Skeletal muscle satellite cell (primary cell): ENCODE data around the gene ZNF546.

ENCODE experiments used
- H3K27me3 ChIP-seq: 2 replicates; pipeline ENCODE4 v1.7.0; 2013; ENCODE audit warnings: low read length; ENCODE audit not compliant: control insufficient read depth, insufficient read depth
- H3K36me3 ChIP-seq: 2 replicates; pipeline ENCODE4 v1.7.0; 2013; ENCODE audit warnings: mild to moderate bottlenecking, control low read depth, low read length; ENCODE audit not compliant: insufficient read depth
- H3K4me1 ChIP-seq: 2 replicates; pipeline ENCODE4 v1.7.0; 2013; ENCODE audit warnings: low read length; ENCODE audit not compliant: control insufficient read depth, insufficient read depth
- H3K4me2 ChIP-seq: 2 replicates; pipeline ENCODE4 v1.7.0; 2013; ENCODE audit warnings: mild to moderate bottlenecking, low read length
- H3K4me3 ChIP-seq: 2 replicates; pipeline ENCODE4 v1.7.0; 2013; ENCODE audit warnings: low read length
- H3K9ac ChIP-seq: 2 replicates; pipeline ENCODE4 v1.7.0; 2013; ENCODE audit warnings: mild to moderate bottlenecking, low read depth, low read length, moderate library complexity
- H3K9me3 ChIP-seq: replicated peaks from 2 replicates; pipeline ENCODE4 v1.7.0; 2013; ENCODE audit warnings: mild to moderate bottlenecking, control low read depth, low read length

The ZNF546 gene

DNA sequence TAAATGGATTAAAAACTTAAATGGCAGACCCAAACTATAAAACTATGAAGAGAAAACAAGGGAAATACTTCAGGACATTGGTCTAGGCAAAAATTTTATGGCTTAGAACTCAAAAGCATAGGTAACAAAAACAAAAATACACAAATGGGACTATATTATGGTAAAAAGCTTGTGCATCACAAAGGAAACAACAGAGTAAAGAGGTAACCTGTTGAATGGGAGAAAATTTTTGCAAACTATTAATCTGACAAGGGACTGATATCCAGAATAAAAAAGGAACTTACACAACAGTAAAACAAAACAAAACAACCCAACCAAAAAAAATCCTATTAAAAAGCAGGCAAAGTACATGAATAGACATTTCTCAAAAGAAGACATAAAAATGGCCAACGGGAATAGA lies 9.3 kb upstream of the ZNF546 start:
- Histone ChIP-seq H3K4me3 (no peak overlapping the region), H3K9ac (no peak overlapping the region), H3K9me3 (peaks cover 3% of the 10 kb centered on the region), H3K4me2 (no peak overlapping the region), H3K27me3 (no peaks in the 10 kb centered on the region), H3K4me1 (no peaks in the 10 kb centered on the region), H3K36me3 (peaks cover 13% of the 10 kb centered on the region)

GRCh38 chr19:39993605-39994004 lies 3.3 kb upstream of the ZNF546 start:
- Histone ChIP-seq H3K9me3 (no peaks in the 10 kb centered on the region), H3K9ac (no peak overlapping the region), H3K36me3 (no peaks in the 10 kb centered on the region), H3K4me1 (peaks cover 19% of the 10 kb centered on the region), H3K4me2 (no peak overlapping the region), H3K27me3 (no peaks in the 10 kb centered on the region), H3K4me3 (no peak overlapping the region)

GRCh38 chr19:39994361-39994760 lies 2.5 kb upstream of the ZNF546 start:
- Histone ChIP-seq H3K4me3 (no peak overlapping the region), H3K4me1 (peaks cover 25% of the 10 kb centered on the region), H3K36me3 (no peaks in the 10 kb centered on the region)

GRCh38 chr19:39995794-39996193 lies 1.1 kb upstream of the ZNF546 start:
- Histone ChIP-seq H3K36me3 (no peaks in the 10 kb centered on the region), H3K27me3 (no peaks in the 10 kb centered on the region), H3K4me1 (peaks cover 25% of the 10 kb centered on the region), H3K9ac (peak overlapping the region; percentile 95), H3K9me3 (no peaks in the 10 kb centered on the region), H3K4me3 (peak overlapping the region; percentile 92), H3K4me2 (peak overlapping the region; percentile 98)

More at GRCh38 chr19:39994361-39994760, 2.5 kb upstream of the ZNF546 start:
- Histone ChIP-seq H3K9me3 (no peaks in the 10 kb centered on the region), H3K27me3 (no peaks in the 10 kb centered on the region), H3K9ac (no peak overlapping the region), H3K4me2 (no peak overlapping the region)

- peak overlapping the region; percentile 92 for H3K4me3 ChIP-seq
- peak overlapping the region; percentile 95 for H3K9ac ChIP-seq
- H3K4me1 ChIP-seq = peaks cover 25% of the 10 kb centered on the region
Observed at GRCh38 chr19:39996218-39996810, 546 bp upstream of the ZNF546 start.

DNA sequence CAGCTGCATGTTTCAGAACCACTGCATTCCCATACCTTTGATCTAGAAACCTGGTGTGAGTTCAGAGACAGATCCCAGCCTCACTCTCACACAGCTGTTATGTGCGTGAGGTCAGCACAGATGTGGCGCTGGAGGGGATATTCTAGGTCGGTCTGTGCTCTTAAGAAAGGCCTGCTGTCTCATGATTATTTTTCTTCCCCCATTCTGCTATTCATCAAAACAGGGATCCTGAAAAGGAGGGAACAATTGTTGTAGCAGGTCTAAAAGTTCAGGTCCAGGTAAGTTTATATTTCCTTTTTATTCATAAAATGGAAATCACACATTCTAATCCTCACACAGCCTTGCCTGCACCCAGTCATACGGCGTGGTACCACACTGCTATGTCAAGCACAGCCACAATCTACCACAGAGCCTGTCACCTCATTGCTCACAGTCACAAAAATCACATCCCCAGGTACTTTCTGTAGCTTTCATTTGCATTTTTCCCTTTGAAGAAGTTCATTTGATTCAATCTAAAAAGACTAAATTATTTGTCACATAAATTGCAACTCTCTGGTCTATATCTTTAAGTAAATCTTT lies 867 bp downstream of the ZNF546 start:
- H3K4me3 ChIP-seq = peak overlapping the region; percentile 92
- no peaks in the 10 kb centered on the region for H3K36me3 ChIP-seq
- H3K4me1 ChIP-seq = peaks cover 25% of the 10 kb centered on the region
- H3K27me3 ChIP-seq = no peaks in the 10 kb centered on the region
- H3K9ac ChIP-seq = peak overlapping the region; percentile 95
- peak overlapping the region; percentile 98 for H3K4me2 ChIP-seq
- no peaks in the 10 kb centered on the region for H3K9me3 ChIP-seq

More at GRCh38 chr19:39996218-39996810, 546 bp upstream of the ZNF546 start:
- no peaks in the 10 kb centered on the region for H3K9me3 ChIP-seq
- H3K4me2 ChIP-seq = peak overlapping the region; percentile 98
- no peaks in the 10 kb centered on the region for H3K36me3 ChIP-seq
- no peaks in the 10 kb centered on the region for H3K27me3 ChIP-seq

- H3K27me3 ChIP-seq = no peaks in the 10 kb centered on the region
- H3K9me3 ChIP-seq = no peaks in the 10 kb centered on the region
- peaks cover 25% of the 10 kb centered on the region for H3K4me1 ChIP-seq
- peak overlapping the region; percentile 50 for H3K4me3 ChIP-seq
- H3K36me3 ChIP-seq = no peaks in the 10 kb centered on the region
- peak overlapping the region; percentile 98 for H3K4me2 ChIP-seq
- peak overlapping the region; percentile 95 for H3K9ac ChIP-seq
Observed at GRCh38 chr19:39998501-39998900, 1.6 kb downstream of the ZNF546 start.

DNA sequence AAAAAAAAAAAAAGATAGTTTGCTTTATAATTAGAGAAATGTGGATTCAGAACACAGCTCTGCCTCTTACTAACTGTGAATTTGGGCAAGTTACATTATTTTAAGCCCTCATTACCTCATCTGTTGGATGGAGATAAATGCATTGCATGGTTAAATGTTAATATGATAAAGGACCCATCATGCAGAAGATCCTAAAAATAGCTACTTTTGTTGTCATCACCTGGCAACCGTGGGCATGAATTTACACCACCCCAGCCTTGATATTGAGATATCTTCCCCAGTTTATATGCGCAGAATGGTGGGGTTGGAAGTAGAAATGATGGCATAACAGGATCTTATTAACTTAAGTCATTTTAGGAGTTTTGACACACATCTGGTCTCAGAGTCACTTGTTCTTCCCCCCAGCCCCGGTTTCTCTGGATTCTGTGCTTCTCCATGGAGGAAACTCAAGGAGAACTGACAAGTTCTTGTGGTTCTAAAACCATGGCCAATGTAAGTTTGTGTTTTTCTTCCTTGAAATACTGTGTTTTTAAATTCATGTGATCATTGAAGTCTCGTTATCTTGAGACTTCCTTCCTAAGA lies 8.9 kb downstream of the ZNF546 start:
- Histone ChIP-seq H3K4me2 (no peak overlapping the region), H3K4me3 (no peak overlapping the region), H3K9me3 (no peaks in the 10 kb centered on the region), H3K9ac (peak overlapping the region; percentile 10), H3K36me3 (peaks cover 22% of the 10 kb centered on the region), H3K27me3 (no peaks in the 10 kb centered on the region), H3K4me1 (peaks cover 11% of the 10 kb centered on the region)

- H3K9me3 ChIP-seq = no peaks in the 10 kb centered on the region
- peak overlapping the region; percentile 10 for H3K9ac ChIP-seq
- no peak overlapping the region for H3K4me3 ChIP-seq
- no peaks in the 10 kb centered on the region for H3K27me3 ChIP-seq
- no peak overlapping the region for H3K4me2 ChIP-seq
- peaks cover 22% of the 10 kb centered on the region for H3K36me3 ChIP-seq
- peaks cover 11% of the 10 kb centered on the region for H3K4me1 ChIP-seq
Observed at GRCh38 chr19:40006273-40006691, 9.4 kb downstream of the ZNF546 start.

DNA sequence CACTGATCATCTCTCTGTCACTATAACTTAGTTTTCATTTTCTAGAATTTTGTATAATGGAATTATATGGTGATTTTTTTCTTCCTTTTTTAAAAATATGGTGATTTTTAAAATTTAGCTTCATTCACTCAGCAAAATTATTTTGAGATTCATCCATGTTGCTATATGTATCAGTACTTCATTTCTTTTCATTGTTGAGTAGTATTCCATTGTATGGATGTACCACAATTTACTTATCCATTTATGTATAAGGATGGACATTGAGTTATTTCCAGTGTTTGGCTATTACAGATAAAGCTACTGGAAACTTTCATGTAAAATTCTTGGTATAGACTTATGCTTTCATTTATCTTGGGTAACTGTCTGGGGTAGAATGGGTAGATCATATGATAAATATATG lies 12.8 kb downstream of the ZNF546 start:
- H3K4me1 ChIP-seq = peaks cover 11% of the 10 kb centered on the region
- H3K36me3 ChIP-seq = peaks cover 27% of the 10 kb centered on the region
- H3K4me2 ChIP-seq = no peak overlapping the region
- no peaks in the 10 kb centered on the region for H3K27me3 ChIP-seq
- no peak overlapping the region for H3K4me3 ChIP-seq
- no peak overlapping the region for H3K9ac ChIP-seq
- H3K9me3 ChIP-seq = peaks cover 18% of the 10 kb centered on the region

DNA sequence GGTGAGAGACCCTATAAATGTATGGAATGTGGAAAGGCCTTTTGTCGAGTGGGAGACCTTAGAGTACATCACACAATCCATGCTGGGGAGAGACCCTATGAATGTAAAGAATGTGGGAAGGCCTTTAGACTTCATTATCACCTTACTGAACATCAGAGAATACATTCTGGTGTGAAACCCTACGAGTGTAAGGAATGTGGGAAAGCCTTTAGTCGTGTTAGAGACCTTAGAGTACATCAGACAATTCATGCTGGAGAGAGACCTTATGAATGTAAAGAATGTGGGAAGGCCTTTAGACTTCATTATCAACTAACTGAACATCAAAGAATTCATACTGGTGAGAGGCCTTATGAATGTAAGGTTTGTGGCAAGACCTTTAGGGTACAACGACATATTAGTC lies 17.1 kb downstream of the ZNF546 start:
- H3K27me3 ChIP-seq = no peaks in the 10 kb centered on the region
- peaks cover 32% of the 10 kb centered on the region for H3K9me3 ChIP-seq
- peaks cover 10% of the 10 kb centered on the region for H3K36me3 ChIP-seq
- no peak overlapping the region for H3K4me3 ChIP-seq
- no peaks in the 10 kb centered on the region for H3K4me1 ChIP-seq
- no peak overlapping the region for H3K9ac ChIP-seq
- H3K4me2 ChIP-seq = no peak overlapping the region

GRCh38 chr19:40023969-40024368 lies 27.1 kb downstream of the ZNF546 start:
- Histone ChIP-seq H3K9ac (no peak overlapping the region), H3K27me3 (no peaks in the 10 kb centered on the region), H3K9me3 (peaks cover 48% of the 10 kb centered on the region), H3K4me1 (no peaks in the 10 kb centered on the region), H3K36me3 (no peaks in the 10 kb centered on the region), H3K4me3 (no peak overlapping the region), H3K4me2 (no peak overlapping the region)
